Bronchial epithelial cell (primary cell): ENCODE data around the gene CAMK1G. TPM values are rescaled to one million over a fixed set of nuclear protein-coding genes. Genes with fewer than 3 reads are reported as not detected.

Experiments
- DNase-seq: peaks from one replicate; pipeline ENCODE4 v3.0.0-alpha.2; 2010; ENCODE audit warnings: low read depth
- FAIRE-seq: peaks from 2 replicates; lab custom pipeline; 2011; peaks lifted over from hg19 to GRCh38; lab: Jason Lieb, UNC
- H3K27me3 ChIP-seq: 2 replicates; pipeline ENCODE4 v1.5.1; 2011; ENCODE audit warnings: low read length; ENCODE audit not compliant: control insufficient read depth, insufficient read depth
- H3K36me3 ChIP-seq: 2 replicates; pipeline ENCODE4 v1.5.1; 2011; ENCODE audit warnings: low read length; ENCODE audit not compliant: control insufficient read depth, insufficient read depth
- H3K4me3 ChIP-seq: 2 replicates; pipeline ENCODE4 v1.5.1; 2011; ENCODE audit warnings: mild to moderate bottlenecking, low read depth, low read length, control low read depth
- total RNA-seq: library from RNA; depleted of rRNA; stranded (reverse); fragments of >200 nt; gene quantifications from 2 replicates; pipeline ENCODE4 v1.2.1, GENCODE V29; 2014
- TF ChIP-seq, protein P1 (sequence below): IDR thresholded peaks from 2 replicates; pipeline ENCODE4 v1.5.1; 2011; ENCODE audit warnings: mild to moderate bottlenecking, moderate library complexity, low read length, control low read depth, inconsistent platforms; ENCODE audit not compliant: insufficient read depth, severe bottlenecking

Gene CAMK1G
- total RNA-seq, 1 donor from 2014 or later = not detected

GRCh38 chr1:209648931-209649776 is 65.6 kb downstream of the CAMK1G start:
- peak; percentile 91 for DNase-seq
- Histone ChIP-seq H3K4me3 (peak overlapping the region; percentile 53), H3K27me3 (no peaks in the 10 kb centered on the region), H3K36me3 (peaks cover 33% of the 10 kb centered on the region)
- TF ChIP-seq, protein P1, sequence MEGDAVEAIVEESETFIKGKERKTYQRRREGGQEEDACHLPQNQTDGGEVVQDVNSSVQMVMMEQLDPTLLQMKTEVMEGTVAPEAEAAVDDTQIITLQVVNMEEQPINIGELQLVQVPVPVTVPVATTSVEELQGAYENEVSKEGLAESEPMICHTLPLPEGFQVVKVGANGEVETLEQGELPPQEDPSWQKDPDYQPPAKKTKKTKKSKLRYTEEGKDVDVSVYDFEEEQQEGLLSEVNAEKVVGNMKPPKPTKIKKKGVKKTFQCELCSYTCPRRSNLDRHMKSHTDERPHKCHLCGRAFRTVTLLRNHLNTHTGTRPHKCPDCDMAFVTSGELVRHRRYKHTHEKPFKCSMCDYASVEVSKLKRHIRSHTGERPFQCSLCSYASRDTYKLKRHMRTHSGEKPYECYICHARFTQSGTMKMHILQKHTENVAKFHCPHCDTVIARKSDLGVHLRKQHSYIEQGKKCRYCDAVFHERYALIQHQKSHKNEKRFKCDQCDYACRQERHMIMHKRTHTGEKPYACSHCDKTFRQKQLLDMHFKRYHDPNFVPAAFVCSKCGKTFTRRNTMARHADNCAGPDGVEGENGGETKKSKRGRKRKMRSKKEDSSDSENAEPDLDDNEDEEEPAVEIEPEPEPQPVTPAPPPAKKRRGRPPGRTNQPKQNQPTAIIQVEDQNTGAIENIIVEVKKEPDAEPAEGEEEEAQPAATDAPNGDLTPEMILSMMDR = no peak
- peak; percentile 82 for FAIRE-seq

DNA sequence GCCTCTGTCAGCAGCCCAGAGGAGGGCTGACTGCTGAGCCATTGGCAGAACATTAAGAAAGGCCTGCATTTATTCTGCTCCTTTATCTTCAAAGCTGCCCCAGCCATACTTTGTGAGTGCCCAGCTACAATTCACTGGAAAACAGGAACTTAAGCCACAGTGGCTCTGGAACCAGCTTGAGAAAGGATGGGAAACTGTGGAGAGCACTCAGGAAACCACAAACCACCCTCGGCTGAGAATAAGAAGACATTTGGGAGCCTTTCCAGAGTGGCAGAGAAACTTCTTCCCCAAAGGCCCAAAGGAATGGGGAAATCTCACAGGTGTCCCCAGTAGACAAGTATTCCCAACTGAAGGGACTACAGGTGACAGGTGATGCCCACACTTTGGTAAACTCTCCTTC is 66.9 kb downstream of the CAMK1G start:
- FAIRE-seq = peak; percentile 75
- no peak for DNase-seq
- TF ChIP-seq, protein P1 = no peak
- peaks cover 27% of the 10 kb centered on the region for H3K36me3 ChIP-seq
- H3K4me3 ChIP-seq = peak overlapping the region; percentile 53
- H3K27me3 ChIP-seq = no peaks in the 10 kb centered on the region

DNA sequence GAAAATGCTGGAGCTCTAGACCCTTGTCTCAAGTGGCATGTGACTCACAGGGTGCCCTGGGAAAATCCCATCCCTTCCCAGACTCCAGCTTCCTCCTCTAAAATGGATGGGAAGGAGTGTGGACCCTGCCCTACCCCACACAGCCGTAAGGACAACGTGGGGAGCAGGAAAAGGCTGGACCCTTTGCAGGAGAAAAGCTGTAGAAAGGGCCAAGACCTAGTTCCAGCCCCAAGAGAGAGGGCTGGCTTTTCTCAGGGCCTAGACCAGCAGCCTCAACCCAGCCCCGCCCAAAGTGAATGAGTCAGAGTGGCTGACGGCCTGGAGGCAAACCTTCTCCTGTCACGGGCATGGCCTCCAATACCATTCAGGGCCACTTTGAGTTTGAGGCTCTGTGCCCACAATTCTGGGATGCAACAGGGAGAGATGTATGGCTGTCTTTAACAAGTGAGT is 67.6 kb downstream of the CAMK1G start:
- peak; percentile 73 for DNase-seq
- no peaks in the 10 kb centered on the region for H3K27me3 ChIP-seq
- TF ChIP-seq, protein P1 = no peak
- peaks cover 22% of the 10 kb centered on the region for H3K36me3 ChIP-seq
- FAIRE-seq = peak; percentile 86
- peak overlapping the region; percentile 53 for H3K4me3 ChIP-seq

DNA sequence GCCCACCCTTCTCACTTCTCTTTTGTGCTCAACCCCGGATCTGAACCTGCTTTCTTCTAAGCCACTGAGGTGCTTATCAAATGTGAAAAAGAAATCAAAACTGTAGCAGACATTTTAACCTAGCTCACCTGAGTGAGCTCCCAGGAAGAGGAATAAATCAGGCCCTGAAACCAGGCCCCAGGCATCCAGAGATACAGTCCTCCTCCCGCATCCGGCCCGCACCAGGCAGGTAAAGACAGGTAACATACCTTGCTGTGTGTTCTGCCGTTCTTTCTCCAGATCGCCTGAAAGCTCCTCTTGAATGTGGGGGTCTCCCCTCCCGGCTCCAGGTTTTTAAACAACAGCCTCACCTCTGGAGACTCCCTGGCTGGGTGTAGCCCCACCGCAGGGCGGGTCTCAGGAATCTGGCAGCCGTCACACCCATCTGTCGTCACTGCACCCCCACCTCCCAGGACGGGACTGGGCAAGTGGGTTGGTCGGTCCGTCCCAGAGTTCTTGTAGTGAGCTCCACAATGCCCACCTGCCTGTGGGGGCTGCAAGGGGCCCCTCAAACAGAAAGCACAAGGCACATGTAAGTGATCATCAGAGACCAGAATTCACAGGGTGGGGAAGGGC is 68.7 kb downstream of the CAMK1G start, which contains the start of gene LAMB3:
LAMB3 (minus strand) TSS at position 305 of the 615 bp plus-strand sequence. CDS start 1,481 bp downstream, outside the sequence.
- Histone ChIP-seq H3K27me3 (no peaks in the 10 kb centered on the region), H3K4me3 (peak within 1 kb of the TSS; percentile 53), H3K36me3 (peaks cover 11% of the 10 kb centered on the region)
- DNase-seq = peak; percentile 93
- peak; percentile 79 for FAIRE-seq
- TF ChIP-seq, protein P1 = no peak

- FAIRE-seq = peak; percentile 100
- Histone ChIP-seq H3K27me3 (no peaks in the 10 kb centered on the region), H3K36me3 (peaks cover 10% of the 10 kb centered on the region), H3K4me3 (peak overlapping the region; percentile 53)
- TF ChIP-seq, protein P1 = no peak
- peak; percentile 99 for DNase-seq
Observed at GRCh38 chr1:209652873-209653401, 69.4 kb downstream of the CAMK1G start.
